DLD1 (cell line): Measurements from ENCODE around the gene TRIP10.

Experiments
- in situ Hi-C: cut with HindIII; loops from 2 replicates; pipeline ENCODE4 v1.10.0; 2017; ENCODE audit warnings: low sequenced_read_pairs

The TRIP10 gene

DNA sequence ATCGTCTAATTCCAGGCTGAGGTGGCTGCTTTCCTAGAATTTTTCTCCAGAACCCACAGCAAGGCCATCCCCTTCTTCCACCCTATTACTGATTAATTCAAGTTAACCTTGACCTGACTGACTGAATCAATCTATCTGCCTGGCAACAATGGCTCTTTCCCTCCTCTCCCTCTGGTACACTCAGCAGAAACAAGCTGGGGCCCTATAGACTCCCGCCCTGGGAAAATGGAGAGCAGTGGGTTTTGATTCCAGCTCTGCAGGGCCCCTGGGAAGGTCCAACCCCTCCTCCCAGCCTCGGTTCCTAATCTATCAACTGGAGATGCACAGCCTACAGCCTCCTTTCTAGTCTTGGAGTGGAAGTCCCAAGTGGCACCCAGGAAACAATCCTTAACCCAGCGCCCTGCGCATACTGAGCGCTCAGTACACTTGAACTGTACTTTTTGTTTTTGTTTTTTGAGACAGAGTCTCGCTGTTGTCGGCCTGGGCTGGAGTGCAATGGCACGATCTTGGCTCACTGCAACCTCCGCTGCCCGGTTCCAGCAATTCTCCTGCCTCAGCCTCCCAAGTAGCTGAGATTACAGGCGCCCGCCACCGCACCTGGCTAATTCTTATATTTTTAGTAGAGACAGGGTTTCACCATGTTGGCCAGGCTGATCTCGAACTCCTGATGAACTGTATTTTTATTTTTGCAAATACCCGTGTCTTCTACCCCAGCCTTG is 13.8 kb upstream of the TRIP10 start:
- in situ Hi-C loops = no loop called here

DNA sequence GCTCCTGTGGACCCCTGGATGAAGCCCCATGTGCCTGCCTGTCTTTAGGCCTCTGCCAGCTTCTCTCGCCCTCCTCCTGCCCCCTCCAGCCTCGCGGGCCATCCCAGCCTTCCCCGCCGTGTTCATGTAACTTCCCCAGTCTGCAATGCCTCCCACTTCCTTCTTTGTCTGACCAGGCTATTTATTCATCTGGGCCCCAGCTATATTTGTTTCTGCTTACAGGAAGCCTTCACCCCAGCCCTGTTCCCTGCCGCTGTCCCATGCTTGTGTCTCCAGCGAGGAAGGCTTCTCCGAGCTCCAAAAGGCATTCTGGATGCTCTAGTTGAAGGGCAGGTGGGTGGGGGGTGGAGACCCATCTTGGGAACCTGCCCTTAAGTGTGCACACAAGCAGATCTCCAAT is 11.1 kb upstream of the TRIP10 start:
- in situ Hi-C loops = no loop called here

GRCh38 chr19:6729573-6730152 is 9.8 kb upstream of the TRIP10 start:
- in situ Hi-C loops = no loop called here

DNA sequence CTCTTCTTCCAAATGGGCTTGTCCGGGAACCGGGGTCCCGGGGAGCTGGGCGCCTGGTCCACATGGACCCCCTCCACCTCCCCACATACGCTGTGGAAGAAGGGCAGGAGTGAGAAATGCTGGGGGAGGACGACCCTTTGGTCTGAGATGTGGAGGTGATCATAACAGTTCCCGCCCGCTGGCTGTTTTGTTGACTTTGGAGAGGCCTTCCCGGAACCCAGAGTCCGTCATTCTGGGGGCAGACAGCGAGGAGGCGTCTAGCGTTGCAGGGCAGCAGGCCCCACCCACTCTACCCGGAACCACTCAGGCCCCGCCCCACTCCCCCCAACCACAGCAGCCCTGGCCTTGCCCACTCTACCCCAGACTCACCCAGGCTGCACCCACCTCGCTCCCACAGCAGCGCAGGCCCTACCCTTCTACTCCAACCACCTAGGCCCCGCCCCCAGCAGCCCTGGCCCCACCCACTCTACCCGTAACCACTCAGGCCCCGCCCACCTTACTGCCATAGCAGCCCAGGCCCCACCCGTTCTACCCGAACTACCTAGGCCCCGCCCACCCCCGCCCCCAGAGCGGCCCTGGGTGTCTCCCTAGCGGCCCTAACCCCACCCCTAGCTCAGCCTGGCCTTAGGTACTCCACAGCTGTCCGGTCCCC is 9.2 kb upstream of the TRIP10 start:
- in situ Hi-C loops = no loop called here

DNA sequence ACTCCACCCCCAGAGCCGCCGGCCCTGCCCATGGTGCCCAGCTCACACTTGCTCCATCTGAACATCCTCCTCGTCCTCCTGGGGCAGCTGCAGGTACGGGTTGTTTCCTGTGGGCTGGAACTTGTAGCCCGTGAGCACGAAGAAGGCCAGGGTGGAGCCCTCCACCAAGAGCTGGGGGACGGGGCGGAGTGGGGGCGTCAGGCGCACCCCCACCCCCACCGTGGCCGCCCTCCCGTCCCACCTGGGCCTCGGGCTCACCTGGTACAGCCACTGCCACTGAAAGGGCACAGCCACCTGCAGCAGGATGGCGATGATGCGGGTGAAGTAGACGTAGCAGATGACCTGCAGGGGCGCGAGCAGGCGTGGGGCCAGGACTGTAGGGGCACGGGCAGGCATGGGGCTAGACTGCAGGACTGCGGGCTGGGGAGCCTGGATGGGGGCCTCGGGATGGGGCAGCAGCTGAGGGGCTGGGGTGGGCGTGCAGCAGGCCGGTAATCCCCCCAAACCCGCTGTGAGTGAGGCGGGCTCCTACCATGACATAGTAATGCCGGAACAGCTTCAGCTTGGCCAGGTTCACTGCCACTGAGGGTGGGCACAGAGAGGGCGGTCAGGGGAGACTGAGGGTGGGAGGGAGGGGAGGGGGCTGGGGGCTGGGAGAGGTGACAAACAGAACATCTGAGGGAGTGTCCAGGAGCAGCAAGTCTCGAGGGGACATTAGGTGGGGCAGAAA is 8.4 kb upstream of the TRIP10 start:
- in situ Hi-C loops = no loop called here

GRCh38 chr19:6731822-6732221 is 7.7 kb upstream of the TRIP10 start:
- in situ Hi-C loops = no loop called here

- in situ Hi-C loops = no loop called here
Measured at GRCh38 chr19:6732803-6733337, 6.6 kb upstream of the TRIP10 start.

DNA sequence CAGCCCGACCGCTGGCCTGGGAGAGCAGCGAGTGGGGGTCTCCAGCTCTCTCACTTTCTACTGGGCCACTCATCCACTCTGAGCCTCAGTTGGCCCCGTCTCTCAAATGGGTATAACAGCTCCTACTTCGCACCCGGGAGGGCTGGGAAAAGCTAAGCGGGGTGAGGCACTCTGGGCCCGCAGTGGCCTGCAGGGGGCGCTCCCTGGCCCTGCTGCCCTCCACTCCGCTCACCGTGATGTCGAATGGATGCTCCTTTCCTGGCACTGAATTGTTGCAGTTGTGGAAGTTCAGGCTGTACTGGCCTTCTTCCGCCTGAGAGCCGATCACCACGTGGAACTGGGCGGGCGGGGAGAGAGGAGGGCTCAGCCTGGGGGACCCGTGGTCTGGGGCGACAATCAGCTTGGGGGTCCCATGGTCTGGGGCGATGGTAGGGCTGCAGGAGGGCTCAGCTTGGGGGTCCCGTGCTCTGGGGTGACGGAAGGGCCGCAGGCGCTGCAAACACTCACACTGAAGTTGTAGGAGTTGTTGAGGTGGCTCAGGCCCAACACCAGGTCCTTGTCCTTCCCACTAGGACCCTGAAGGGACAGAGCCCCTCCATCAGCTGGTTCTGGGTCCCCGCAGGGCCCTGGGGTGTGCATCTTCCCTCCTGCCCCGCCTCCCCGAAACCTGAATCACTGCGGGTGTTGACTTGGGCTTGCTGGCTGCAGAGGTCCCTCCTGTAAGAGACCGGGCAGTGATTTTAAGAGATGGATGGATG is 6.0 kb upstream of the TRIP10 start:
- in situ Hi-C loops = no loop called here

DNA sequence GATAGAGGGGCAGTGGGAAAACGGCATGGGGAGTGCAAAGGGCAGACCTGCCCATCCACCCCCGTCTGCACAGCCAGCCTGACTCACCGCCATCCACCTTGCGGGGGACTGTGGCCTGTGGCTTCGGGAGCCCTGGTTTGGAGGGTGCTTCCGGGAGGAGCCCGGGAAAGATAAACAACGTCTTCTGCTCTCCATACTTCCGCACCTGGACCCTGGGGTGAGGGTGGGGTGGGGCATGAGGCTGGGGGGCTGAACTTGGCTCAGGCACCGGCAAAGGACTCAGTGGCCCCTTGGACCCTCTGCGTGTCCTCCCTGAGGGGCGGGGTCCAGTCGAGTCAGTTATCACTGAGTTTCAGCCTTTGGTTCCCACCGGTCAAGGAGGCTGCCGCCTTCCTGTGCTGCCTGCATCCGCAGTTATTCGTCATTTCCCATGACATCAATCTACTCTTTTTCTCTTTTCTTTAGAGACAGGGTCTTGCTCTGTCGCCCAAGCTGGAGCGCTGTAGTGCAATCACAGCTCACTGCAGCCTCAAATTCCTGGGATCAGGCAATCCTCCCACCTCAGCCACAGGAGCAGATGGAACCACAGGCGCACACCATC is 5.3 kb upstream of the TRIP10 start:
- in situ Hi-C loops = no loop called here

DNA sequence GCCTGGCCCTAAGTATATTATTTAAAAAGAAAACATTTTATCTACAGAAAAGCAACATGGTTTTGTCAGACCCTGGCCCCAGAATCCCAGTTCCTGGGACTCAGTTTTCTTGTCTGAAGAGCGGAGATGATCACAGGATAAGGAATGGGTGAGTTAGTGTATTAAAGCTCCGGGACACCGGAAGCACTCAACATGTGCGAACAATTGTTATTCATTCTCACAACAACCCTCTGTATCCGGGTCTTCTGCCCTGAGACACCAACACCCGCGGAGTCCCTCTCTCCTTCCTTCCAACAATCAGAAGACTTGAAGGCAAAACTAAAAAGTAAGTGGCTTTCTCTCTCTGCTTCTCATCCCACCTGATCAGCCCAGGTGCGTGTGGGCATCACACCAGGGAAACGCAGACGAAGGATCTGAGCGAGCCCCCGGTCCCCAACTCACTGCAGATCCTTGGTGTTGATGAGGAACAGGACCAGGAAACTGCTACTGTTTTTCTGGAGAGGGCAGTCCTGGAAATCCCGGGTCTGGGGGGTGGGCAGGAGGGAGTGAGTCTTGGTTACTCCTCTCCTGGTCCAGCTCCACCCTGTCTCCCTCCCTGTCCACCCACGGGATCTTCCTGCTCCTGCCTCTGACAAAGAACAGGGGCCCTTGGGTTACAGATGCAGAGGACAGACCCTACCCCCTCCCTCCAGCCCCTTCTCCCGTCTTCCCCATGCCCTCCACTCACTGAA is 4.1 kb upstream of the TRIP10 start:
- in situ Hi-C loops = no loop called here

DNA sequence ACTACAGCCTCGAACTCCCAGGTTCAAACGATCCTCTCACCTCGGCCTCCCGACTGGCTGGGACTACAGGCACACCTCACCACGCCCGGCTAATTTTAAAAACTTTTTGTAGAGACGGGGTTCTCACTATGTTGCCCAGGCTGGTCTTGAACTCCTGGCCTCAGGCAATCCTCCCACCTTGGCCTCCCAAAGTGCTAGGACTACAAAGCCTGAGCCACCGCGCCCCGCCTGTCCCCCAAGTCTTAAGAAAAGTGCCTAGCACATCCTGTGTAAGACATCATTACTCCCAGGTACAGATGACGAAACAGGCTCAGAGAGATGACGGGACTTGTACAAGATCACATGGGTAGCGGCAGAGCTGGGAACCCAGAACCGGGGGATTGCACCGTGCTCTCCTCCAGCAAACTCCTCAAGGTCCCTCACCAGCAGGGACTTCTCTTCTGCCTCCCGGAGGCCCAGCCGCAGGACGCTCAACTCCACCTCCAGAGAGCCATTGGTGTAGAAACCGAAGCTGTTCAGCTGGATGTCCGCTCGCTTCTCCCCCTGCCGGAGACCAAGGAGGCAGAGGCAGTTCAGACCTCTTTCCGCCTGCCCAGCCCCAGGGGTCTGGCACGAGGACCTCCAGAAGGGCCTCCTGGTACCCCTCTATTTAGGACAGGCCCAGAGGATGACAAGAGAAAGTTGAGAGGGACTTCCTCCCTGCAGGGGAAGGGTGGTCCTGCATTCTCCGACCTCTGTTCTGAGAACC is 3.1 kb upstream of the TRIP10 start:
- in situ Hi-C loops = no loop called here

DNA sequence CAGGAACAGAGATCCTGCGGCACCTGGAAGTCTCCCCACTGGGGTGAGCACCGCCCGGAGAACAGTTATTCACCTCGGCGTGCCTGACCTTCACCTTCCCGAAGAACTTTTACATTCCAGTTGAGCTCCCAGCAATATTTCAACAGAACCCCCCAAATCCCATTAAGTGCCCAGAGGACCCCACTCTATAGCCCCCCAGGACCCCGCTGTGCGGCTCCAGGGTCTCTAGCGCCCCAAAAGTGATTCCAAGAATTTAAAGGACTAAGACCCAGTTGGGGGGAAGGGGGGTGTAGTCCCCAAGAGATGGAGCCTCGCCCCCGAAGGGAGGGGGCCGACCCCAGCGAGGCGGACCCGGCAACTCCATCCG is 2.6 kb upstream of the TRIP10 start:
- in situ Hi-C loops = no loop called here

- in situ Hi-C loops = no loop called here
Measured at GRCh38 chr19:6737284-6737872, 2.1 kb upstream of the TRIP10 start, which contains the start of gene GPR108. Gene GPR108 (minus strand): TSS chr19:6737580. CDS start chr19:6737576, 4 bp downstream.

DNA sequence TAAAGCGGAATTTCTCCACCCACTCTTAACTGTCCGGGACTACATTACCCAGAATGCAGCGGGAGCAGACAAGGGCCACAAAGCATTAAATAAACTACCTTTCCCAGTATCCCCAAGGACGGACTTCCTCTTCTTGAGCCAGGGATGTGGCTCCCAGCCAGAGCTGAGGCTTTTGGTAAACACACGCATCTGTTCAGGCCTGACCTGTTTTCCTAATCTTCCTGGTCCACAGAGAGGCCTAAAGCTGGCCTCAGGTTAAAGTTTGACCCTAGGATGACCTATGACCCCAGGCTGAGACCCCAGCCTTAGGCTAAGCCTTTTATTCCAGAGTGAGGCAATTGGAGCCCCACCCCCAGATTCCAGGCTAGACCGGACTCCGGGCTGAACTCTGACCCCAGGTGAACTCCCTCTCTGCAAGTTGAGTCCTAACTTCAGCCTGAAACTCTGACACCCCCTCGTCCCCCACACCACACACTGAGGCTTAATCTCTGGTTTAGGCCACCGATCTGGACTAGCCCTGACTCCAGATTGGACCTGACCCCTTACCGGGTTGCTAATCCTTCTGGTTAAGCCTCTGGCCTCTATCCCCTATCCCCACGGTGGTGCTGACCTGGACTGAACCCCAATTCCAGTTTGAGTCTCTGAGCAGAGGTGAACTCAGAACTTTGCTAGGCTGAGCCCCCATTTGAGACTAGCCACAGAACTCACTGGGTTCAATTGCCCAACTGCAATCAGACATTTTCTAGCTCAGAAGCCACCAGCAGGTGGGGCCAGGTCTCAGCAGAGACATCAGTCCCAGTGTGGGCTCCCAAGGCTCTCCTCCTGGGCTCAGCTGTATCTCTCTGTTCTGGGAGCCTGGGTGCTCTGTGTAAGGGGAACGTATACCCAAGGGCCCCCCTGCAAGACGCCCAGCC is 1.4 kb upstream of the TRIP10 start:
- in situ Hi-C loops = no loop called here

GRCh38 chr19:6738787-6739389 is 592 bp upstream of the TRIP10 start:
- in situ Hi-C loops = no loop called here

DNA sequence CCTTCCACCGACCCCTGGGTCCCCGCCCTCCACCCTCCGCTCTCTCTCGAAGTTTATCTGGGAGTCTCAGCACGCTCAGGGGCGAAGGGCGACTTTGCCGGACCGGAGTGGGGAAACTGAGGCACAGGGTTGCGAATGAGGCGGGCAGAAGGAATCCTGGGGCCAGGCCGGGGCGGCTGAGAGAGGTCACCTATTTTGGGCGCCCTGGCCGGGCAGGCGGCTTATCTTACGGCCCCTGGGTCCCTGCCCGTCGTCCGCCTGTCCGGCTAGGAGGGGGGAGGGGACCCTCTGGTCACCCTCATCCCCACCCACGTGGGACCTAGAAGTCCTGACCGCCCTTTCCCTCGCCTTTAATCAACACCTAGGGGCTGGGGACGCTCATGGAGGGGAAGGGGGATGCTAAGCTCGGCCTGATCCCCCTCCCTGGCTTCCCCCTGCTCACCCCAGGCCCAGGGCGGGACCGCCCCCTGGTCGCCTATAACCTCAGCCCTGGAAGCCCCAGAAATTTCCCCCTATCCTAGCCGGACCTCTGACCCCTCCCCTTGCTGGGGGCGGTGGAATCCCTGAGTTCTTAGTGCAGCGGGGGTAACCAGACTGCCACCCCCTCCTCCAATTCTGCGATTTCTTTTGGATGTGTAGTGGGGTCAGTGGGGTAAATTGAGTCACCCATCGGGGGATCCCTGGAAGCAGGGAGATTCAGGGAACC is 556 bp downstream of the TRIP10 start:
- in situ Hi-C loops = no loop called here
